DLD1 (cell line): ENCODE measurements around the gene IKZF1.

Experiments used
- in situ Hi-C: cut with HindIII; loops from 2 replicates; pipeline ENCODE4 v1.10.0; 2017; ENCODE audit warnings: low sequenced_read_pairs

Gene IKZF1

DNA sequence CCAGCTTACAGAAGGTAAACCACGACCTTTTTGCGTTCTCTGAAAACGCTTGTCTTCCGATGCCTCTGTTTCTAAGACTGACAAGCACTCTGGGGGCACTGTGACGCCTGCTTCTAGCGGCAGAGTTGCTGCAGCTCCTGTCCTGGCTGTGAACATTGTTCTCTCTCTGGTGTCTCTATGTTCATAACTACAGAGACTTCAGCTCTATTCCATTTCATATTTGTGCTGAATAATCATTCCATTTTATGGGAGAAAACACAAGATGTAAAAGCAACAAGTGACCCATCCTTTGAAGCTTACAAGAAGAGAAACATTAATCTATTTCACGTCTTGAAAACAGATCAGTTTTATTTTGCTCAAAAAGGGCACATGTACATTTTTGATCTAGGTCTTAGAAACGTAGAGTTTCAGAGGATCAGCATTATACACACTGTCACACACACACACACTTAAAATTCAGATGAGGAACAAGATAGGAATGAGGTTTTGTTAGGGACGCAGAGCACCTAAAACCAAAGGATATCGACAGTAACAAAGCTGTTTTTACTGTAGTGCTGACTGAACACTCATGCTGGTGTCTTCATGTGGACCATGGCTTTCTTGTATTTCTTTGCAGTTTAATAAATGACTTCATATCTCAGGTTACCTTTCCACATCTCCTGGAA is 3.0 kb downstream of the IKZF1 start:
- in situ Hi-C loops = no loop called here

GRCh38 chr7:50308203-50308531 is 3.7 kb downstream of the IKZF1 start:
- in situ Hi-C loops = no loop called here

- in situ Hi-C loops = no loop called here
Measured at GRCh38 chr7:50308532-50309385, 4.2 kb downstream of the IKZF1 start.

DNA sequence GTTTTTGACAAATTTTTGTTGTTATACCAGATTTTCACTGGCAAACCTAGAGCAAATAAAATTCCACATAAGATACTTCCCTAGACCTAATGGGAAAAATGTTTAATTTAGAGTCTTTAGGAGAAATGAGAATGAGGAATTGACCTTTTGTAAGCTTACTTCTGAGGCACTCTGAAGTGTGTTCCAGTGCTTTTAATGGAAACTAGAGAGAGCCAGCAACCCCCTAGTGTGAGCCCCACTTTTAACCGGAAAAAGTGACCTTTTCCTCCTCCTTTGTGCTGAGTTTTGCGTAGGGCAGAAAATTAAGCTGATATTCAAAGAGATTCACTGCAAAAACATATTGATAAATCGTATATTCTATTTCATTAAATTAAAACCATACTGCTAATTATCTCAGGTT is 5.2 kb downstream of the IKZF1 start:
- in situ Hi-C loops = no loop called here

DNA sequence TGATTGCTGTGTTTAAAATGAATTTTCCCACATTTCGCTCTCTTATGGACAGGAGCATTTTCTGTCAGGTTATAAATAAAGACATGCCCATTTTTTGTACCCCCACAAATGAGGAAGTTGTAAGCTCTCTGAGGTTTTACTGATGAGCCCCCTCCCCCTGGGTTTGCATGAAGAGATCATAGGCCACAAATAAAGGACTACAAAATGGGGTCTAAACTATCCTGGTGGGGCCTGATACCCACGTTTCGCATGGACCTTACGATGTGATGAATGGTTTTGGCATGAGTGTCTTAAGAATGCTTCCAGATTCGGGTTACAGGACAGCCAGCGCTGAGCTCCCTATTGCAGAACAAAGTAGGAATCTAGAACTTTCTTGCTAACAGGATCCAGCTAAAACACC is 5.8 kb downstream of the IKZF1 start:
- in situ Hi-C loops = no loop called here

- in situ Hi-C loops = no loop called here
Measured at GRCh38 chr7:50310956-50311355, 6.4 kb downstream of the IKZF1 start.

DNA sequence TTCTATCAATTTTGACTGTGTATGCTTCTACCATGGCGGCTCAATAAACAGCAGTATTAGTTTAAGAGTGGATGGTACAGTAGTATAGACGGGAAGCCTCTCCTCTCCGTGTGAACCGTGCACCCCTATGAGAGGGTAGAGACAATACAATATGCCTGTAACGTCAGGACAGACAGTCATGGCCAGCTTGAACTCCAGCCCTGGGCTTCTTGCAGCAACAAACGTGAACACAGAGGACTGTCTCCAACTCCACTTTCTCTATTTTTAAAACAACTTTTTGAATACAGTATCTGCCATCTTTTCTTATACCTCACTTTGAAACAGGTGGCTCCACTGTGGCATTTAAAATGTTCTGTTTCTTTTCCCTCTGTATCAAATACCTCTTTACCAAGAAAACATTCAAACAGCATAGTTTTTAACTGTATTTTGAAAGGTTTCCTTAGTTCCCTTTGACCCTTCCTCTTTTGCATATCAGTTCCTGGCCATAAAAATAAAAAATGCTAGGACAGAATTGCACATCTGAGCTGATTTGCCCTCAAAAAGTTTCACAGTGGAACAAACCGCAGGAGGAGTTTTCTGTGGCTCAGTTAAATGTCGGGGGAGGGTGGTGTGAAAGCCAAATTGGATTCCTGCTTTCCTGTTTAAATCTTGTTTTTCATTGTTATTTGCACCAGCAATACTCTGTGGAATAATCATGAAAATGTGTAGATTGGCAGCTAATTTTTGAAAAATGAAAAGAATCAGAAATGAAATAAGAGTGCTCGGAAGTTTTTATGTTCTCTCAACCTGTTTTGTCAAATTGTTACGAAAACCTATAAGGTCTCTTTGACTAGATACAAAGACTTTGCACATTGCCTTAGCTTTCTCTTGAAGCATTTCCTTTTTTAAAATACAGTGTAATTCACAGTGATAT is 8.0 kb downstream of the IKZF1 start:
- in situ Hi-C loops = no loop called here

DNA sequence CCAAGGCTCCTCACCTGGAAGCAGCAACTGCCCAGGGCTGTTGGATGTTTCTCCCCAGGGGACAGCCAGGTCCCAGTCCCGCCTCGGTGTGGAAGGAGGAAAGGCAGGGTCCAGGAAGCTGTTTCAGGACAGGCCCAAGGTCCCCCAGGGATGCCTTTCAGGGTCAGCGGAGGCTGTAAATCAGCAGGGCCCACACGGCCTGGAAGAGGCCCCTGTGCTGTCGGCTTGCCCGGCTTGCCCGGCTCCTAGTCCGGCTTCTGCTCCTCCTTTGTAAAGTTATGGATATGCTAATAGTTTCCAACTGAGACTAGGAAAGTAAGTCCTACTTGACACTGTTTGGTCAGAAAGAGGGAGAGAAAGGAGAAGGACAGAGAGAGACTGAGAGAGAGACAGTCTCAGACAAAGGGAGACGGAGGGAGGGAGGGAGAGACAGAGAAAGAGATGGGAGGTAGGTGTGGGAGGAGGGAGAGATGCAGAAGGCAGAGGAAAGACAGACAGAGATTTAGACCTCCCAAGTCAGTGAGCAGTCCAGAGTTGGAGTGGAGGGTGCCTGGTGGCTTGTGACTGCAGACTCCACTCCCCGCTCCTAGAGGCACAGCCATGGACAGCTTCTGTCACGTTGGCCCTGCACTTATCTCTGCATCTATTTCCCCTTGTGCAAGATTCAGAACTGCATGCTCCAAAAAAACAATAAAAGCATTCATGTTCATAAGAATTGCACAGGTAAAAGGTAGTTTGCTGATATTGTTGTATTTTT is 10.5 kb downstream of the IKZF1 start:
- in situ Hi-C loops = no loop called here

- in situ Hi-C loops = no loop called here
Measured at GRCh38 chr7:50315739-50316671, 11.5 kb downstream of the IKZF1 start.

DNA sequence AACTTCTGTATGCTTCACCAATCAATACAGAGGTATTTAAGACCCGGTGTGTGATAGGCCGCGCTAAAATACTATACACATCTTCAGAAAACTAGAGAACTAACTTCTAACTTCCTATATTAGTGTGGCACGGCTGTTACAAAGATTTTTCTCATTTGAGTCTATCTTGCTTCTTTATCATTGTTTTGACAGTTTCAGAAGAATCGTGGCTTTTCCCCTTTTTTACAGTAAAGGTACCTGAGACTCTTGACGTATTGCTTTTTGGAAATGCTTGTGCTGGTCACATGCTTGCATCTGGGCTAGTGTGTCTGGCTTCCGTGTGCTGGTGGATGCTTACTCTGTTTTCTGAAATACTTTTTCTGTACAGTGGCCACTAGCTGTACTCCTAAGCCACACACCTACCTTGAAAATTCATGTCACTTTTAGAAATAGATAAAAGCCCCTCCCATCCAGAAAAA is 12.7 kb downstream of the IKZF1 start:
- in situ Hi-C loops = no loop called here

DNA sequence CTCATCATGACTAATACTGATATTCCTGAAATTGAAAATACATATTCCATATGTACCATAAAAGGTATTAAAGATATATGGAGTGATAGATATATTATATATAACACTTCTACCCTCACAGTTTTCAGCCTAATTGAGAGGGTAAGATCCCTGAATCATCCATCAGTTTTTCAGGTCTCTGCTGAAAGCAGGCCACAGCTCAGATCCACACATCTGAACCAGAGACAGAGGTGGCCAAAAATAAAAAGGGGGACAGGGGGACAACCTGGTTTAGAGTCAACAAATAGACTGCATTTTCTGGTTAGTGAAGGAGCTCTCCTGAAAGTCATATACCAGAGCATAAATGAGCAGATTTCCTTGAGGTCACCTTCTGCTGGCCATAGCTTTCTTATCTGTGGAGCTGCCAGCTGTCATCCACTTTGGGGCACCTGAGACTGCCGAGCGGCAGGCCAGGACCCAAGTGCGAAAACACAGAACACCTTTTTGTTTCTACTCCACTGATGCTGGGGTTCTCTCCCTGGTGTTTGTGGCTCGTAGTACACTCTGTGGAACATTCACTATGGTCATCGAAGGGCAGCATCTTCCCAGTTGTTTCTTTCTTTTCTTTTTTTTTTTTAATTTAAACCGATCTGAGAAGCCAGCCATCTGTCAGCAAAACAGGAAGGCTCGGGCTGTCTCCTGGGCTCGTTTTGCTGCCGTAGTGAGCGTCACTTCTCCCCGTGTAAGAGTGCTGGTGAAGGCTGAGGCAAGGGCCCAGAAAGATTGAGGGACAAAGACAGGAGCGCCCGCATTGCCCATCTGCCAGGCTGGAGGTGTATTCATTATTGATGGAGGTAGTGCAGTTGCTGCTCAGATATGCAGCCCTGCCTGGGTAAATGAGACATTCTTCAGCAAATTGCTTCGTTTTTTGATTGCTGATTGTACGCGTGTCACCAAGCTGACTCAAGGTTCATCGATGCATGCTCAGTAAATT is 13.5 kb downstream of the IKZF1 start:
- in situ Hi-C loops = no loop called here

DNA sequence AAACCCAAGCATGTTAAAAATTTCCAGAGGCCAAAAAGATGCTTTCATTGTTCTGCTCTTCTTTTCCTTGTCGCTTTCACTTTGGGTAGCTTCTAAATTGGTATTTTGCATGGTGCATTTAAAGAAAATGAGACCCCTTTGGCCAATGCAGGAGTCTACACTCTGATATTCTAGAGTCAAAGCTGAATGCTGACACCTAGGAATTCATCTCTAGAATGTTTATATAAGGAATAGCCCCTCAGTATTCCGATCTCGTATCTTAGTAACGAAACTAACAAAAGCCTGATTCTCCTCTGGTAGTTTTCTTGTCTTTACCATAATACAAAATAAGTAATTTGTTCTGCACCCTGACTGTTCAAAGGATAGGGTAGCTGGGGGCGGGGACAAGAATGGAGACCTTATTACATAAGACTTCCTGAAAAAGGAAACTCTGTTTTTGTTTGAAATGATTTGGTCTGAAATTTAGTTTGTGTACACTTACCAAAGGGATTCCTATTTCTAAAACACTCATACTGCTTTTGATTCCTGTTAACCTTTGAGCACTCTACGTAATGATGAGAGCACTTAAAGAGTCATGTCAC is 17.1 kb downstream of the IKZF1 start:
- in situ Hi-C loops = no loop called here

- in situ Hi-C loops = no loop called here
Measured at GRCh38 chr7:50324113-50324512, 19.6 kb downstream of the IKZF1 start.

DNA sequence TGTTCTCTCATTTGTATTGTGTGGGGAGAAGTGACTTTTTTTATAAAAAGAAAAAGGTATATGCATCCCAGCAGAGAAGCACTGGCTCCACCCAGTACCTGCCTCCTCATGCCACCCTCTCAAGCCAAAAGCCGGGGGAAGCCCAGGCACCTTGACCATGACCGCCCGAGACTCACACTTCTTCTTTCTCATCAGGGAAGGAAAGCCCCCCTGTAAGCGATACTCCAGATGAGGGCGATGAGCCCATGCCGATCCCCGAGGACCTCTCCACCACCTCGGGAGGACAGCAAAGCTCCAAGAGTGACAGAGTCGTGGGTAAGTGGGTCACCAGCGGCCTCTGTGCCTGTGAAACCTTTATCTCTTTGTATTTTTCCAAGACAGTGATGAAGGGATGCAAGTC is 22.9 kb downstream of the IKZF1 start:
- in situ Hi-C loops = no loop called here

GRCh38 chr7:50329775-50330174 is 25.3 kb downstream of the IKZF1 start:
- in situ Hi-C loops = no loop called here

- in situ Hi-C loops = no loop called here
Measured at GRCh38 chr7:50330254-50330653, 25.7 kb downstream of the IKZF1 start.

DNA sequence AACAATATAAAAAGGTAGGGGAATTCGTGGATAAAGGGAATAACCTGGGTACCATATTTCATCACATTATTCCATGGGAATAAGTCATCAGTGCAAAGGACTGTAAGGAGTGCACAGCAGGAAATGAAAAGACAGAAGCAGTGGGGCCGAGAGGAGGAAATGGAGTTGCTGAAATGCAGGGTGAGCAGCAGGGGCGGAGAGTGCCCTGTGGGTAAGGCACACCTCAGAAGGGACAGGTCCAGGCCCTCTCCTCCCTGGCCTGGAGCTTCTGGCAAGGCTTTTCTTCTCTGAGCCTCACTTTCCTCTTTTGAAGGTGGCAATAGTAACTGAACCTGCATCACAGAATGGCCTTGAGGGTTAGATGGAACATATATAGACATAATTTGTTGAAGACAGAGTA is 26.2 kb downstream of the IKZF1 start:
- in situ Hi-C loops = no loop called here

- in situ Hi-C loops = no loop called here
Measured at GRCh38 chr7:50331564-50332208, 27.2 kb downstream of the IKZF1 start.
